Activated naive CD4-positive, alpha-beta T cell treated with anti-CD3 and anti-CD28 coated beads, Interleukin-2, amount 10 ng/mL, durations not matched to agents 7 days and 5 days (primary cell): Measurements from ENCODE around the gene GRAP2.
"Not testable (repeated sequence)": the region's sequence is repeated elsewhere in the genome, so short reads cannot be mapped to it uniquely, and the experiment has no call there.

Source experiments
- CTCF ChIA-PET: fragments of 350-600 bp; sonication (Branson Sonifier 250); formaldehyde crosslinking; loops from one replicate; lab custom pipeline; 2021; ENCODE audit warnings: antibody characterized with exemption; lab: Charles Lee
- DNase-seq: peaks from one replicate; pipeline ENCODE4 v3.0.0-alpha.2; 2020
- H3K27ac Mint-ChIP-seq: one replicate; pipeline ENCODE4 v1.8.0; 2021; ENCODE audit warnings: mild to moderate bottlenecking, moderate library complexity, mixed read lengths
- H3K27me3 Mint-ChIP-seq: one replicate; pipeline ENCODE4 v1.8.0; 2021; ENCODE audit warnings: mild to moderate bottlenecking, mixed read lengths
- H3K36me3 Mint-ChIP-seq: one replicate; pipeline ENCODE4 v1.8.0; 2021; ENCODE audit warnings: mixed read lengths
- H3K4me1 Mint-ChIP-seq: one replicate; pipeline ENCODE4 v1.8.0; 2021; ENCODE audit warnings: mixed read lengths
- H3K4me3 Mint-ChIP-seq: one replicate; pipeline ENCODE4 v1.8.0; 2021; ENCODE audit warnings: mild to moderate bottlenecking, moderate library complexity, mixed read lengths
- H3K9me3 Mint-ChIP-seq: one replicate; pipeline ENCODE4 v1.8.0; 2021; ENCODE audit warnings: mixed read lengths

GRAP2 gene

DNA sequence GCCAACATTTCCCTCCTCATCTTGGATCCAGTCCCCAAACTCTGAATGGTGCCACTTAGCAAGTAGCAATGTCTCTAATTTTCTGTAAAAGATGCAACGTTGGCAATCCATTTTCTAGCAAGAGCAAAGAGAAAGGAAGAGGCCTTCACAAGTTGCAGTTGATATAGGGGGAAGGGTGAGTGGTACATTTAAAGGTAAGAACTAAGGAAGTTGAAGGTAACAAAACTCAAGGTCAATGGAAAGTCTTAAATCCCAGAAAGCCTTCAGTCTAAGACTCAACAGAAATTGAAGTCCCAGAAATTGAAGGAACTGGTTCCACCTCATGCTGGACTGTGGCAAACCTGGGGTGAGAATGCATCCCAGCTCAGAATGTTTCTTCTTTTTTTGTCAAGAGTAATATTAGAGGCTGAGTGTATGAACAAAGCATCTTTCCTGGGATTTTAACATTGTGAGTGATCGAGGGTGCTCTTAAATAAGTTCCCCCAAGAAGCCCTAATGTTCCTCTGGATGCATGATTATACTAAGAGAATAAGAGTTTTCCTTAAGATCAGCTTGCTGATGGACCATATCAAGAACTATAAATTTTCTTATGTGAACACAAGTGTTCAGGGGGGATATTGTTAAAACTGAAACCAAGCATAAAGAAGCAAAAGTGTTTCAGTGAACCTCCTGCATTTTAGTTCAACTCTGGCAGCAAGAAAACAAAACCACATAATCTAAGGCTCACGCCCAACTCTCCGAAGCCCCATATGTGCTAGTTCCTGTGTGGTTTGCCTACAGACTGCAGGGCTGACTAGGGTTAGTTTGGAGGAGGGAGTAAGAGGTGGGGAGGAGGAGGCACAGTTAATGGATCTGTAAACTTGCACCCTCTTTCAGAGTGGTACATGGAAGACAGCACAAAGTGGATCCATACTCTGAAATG is at the start of gene GRAP2:
Gene GRAP2 (plus strand): TSS at position 779 of the 922 bp plus-strand sequence. CDS start 46,023 bp downstream, outside the sequence.
- Mint-ChIP-seq H3K9me3 (no peaks in the 10 kb centered on the region), H3K36me3 (peaks cover 36% of the 10 kb centered on the region), H3K27me3 (no peaks in the 10 kb centered on the region), H3K4me3 (peak within 1 kb of the TSS; percentile 94), H3K27ac (peak within 1 kb of the TSS; percentile 99), H3K4me1 (peaks cover 19% of the 10 kb centered on the region)
- DNase-seq = peak; percentile 85
- CTCF ChIA-PET = interaction anchor here (1.1 kb wide), 2 partner anchors 32 to 68 kb away, joined by 3 to 4 read pairs; no protein-coding TSS in a partner anchor

DNA sequence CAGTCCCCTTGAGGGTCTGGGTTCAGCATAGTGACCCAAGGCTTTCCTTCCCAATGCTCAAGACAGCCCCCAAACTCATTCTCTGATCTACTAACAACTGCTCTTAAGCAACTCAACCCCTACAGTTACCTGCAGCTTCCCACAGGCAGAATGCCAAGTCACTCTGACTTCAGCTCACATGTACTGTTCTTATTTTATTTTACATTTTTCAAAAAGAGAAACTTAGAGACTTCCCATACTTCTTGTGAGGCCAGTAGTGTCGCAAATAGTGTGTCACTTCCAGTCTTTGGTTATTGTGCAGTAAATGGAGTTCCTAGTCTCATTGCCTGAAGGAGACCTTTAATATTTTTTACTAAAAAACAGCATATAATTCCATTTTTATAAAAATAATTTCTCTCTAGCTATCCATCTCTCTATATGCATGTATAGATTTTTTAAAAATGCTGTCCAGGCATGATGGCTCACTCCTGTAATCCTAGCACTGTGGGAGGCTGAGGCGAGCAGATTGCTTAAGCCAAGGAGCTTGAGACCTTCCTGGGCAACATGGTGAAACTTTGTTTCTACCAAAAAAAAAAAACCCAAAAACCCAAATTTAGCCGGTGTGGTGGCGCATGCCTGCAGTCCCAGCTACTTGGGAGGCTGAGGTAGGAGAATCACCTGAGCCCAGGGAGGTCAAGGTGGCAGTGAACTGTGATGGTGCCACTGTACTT is 49.1 kb upstream of the GRAP2 start:
- CTCF ChIA-PET = no interaction called here
- H3K9me3 Mint-ChIP-seq = no peaks in the 10 kb centered on the region
- H3K36me3 Mint-ChIP-seq = no peaks in the 10 kb centered on the region
- no peak overlapping the region for H3K4me3 Mint-ChIP-seq
- H3K27ac Mint-ChIP-seq = no peak overlapping the region
- H3K4me1 Mint-ChIP-seq = no peaks in the 10 kb centered on the region
- no peak for DNase-seq
- H3K27me3 Mint-ChIP-seq = peaks cover 12% of the 10 kb centered on the region

DNA sequence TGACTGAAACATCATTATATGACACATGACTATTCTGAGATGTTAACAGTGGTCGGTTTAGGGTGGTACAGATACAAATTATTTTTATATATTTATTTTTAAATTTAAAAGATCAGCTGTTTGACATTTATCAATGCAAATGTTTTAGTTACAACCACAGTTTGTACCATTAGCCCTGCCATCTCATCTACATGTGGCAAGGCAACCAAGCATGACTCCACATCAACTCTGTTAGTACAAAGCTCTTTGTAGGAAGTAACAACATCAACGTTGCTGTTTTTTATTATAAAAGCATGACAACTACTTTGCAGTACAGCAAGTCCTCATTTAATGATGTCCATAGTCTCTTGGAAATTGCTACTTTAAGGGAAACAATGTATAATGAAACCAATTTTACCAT is 48.1 kb upstream of the GRAP2 start:
- no peak for DNase-seq
- H3K27ac Mint-ChIP-seq = no peak overlapping the region
- H3K9me3 Mint-ChIP-seq = no peaks in the 10 kb centered on the region
- H3K4me3 Mint-ChIP-seq = no peak overlapping the region
- peaks cover 12% of the 10 kb centered on the region for H3K27me3 Mint-ChIP-seq
- H3K4me1 Mint-ChIP-seq = no peaks in the 10 kb centered on the region
- CTCF ChIA-PET = no interaction called here
- no peaks in the 10 kb centered on the region for H3K36me3 Mint-ChIP-seq

DNA sequence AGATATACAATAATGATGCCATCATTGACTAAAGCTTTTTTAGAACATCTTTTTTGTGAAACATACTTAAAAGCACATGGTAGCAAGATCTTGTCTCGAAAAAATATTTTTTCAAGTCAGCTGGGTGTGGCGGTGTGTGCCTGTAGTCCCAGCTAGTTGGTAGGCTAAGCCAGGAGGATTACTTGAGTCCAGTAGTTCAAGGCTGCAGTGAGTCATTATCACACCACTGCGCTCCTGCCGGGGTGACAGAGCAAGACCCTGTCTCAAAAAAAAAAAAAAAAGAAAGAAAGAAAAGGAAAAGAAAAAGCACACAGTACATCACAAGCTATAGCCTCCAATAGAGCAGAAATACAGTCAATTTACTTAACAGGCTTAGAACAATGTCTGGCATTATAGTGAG is 44.3 kb upstream of the GRAP2 start:
- no peaks in the 10 kb centered on the region for H3K9me3 Mint-ChIP-seq
- no peak overlapping the region for H3K4me3 Mint-ChIP-seq
- no peak overlapping the region for H3K27ac Mint-ChIP-seq
- no peak for DNase-seq
- CTCF ChIA-PET = interaction anchor here (1.1 kb wide), 1 partner anchor 12 kb away, joined by 4 read pairs; no protein-coding TSS in a partner anchor
- H3K4me1 Mint-ChIP-seq = peaks cover 18% of the 10 kb centered on the region
- peaks cover 13% of the 10 kb centered on the region for H3K27me3 Mint-ChIP-seq
- no peaks in the 10 kb centered on the region for H3K36me3 Mint-ChIP-seq

DNA sequence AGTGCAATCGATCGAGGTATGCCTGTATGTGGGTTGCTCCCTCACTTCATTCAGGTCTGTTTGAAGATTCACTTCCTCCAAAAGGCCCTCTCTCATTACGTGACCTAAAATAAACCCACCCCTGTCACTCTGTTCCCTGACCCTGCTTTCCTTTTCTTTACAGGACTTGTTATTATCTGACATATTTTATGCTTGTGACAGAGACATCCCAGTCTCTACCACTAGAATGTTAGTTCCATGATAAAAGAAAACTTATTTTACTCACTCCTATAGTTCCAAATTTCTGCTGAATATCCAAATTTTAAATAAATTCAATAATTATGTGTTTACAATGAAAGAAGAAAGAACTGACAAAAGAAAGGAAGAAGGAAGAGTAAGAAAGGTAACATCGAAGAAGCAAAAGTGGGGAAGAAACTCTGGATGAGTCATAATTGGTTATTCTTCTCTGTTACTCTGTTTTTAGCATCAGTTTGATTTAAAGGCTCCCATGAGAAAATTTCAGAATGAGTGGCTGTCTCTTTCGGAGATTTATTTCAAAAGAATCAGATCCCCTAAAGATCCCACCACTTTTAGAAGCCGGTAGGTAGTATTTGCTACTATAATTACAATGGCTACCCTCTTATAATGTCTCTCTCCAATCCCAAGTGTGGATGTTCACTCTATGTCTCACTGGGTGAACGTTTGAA is 40.8 kb upstream of the GRAP2 start:
- no peaks in the 10 kb centered on the region for H3K36me3 Mint-ChIP-seq
- H3K9me3 Mint-ChIP-seq = no peaks in the 10 kb centered on the region
- H3K27me3 Mint-ChIP-seq = peaks cover 15% of the 10 kb centered on the region
- H3K4me3 Mint-ChIP-seq = no peak overlapping the region
- peaks cover 18% of the 10 kb centered on the region for H3K4me1 Mint-ChIP-seq
- peak overlapping the region; percentile 6 for H3K27ac Mint-ChIP-seq
- CTCF ChIA-PET = no interaction called here
- no peak for DNase-seq

DNA sequence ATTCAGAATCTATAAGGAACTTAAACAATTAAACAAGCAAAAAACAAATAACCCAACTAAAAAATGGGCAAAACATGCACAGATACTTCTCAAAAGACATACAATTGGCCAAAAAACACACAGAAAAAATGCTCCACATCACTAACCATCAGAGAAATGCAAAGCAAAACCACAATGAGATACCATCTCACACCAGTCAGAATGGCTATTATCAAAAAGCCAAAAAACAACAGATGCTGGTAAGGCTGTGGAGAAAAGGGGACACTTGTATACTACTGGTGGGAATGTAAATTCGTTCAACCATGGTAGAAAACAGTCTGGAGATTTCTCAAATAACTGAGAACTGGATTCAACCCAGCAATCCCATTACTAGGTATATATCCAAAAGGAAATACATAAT is 32.1 kb upstream of the GRAP2 start:
- Mint-ChIP-seq H3K9me3 (no peaks in the 10 kb centered on the region), H3K36me3 (no peaks in the 10 kb centered on the region), H3K27me3 (peaks cover 4% of the 10 kb centered on the region), H3K4me3 (no peak overlapping the region), H3K27ac (no peak overlapping the region), H3K4me1 (no peaks in the 10 kb centered on the region)
- DNase-seq = no peak
- CTCF ChIA-PET = no interaction called here

DNA sequence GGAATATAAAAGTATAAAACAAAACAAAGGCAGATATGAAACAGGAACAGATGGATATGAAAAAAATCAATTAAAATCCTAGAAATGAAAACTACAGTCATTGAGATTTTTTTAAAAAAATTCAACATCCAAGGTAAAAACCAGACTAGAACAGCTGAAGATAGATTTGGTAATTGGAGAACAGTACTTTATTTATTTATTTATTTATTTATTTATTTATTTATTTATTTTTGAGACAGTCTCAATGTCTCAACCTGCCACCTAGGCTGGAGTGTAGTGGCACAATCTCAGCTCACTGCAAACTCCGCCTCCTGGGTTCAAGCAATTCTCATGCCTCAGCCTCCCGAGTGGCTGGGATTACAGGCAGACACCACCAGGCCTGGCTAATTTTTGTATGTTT is 31.1 kb upstream of the GRAP2 start:
- H3K27me3 Mint-ChIP-seq, H3K4me3 Mint-ChIP-seq, H3K9me3 Mint-ChIP-seq, H3K27ac Mint-ChIP-seq, CTCF ChIA-PET, H3K4me1 Mint-ChIP-seq, H3K36me3 Mint-ChIP-seq, DNase-seq: not testable (repeated sequence)

DNA sequence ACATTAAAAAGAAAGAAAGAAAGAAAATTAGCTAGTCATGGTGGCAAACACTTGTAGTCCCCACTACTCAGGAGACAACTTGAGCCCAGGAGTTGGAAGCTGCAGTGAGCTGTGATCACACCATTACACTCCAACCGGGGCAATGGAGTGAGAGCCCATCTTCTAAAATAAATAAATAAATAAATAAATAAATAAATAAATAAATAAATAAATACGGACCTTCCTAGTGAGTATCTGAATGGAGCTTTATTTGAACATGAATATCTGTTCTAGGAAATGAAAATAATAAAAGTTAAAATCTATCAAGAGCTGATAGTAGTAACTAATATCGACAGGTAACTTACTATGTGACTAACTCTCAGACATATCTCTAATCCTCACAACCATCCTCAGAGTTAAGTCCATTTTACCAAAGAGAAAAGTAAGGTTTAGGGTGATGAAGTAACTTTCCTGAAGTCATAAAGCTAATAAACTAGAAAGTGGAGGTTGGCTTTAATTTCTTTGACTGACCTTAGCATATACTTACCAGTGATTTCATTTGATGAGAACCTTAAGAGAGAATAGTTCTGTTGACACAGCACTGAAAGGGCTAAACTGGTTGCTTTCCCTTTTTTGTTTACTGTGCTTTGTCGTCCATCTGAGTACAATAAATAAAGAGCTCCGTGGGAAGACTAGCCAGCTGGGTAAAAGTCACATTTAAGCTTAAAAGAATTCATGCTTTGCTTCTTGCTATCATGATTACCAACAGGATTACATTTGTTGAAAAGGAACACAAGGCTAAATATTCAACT is 29.7 kb upstream of the GRAP2 start:
- no peak overlapping the region for H3K27ac Mint-ChIP-seq
- peaks cover 4% of the 10 kb centered on the region for H3K27me3 Mint-ChIP-seq
- no peaks in the 10 kb centered on the region for H3K4me1 Mint-ChIP-seq

DNA sequence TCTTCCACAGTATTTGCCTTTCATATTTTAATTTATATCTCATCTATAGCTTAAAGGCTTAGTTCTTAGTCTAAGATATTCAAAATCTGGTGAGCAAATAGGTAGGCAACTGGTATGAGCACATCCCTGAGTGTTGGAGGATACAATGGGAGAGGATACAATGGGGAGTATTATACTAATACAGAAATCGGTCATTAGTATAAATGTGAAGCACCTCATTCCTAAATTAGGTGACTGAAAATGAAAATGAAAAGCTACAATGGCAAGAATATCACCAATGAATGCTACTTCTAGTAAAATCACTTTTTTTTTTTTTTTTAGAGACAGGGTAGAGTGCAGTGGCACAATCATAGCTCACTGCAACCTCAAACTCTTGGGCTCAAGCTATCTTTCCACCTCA is 28.3 kb upstream of the GRAP2 start:
- Mint-ChIP-seq H3K4me3 (no peak overlapping the region), H3K9me3 (no peaks in the 10 kb centered on the region), H3K36me3 (no peaks in the 10 kb centered on the region), H3K27ac (no peak overlapping the region), H3K27me3 (peaks cover 7% of the 10 kb centered on the region), H3K4me1 (no peaks in the 10 kb centered on the region)
- CTCF ChIA-PET = no interaction called here
- DNase-seq = no peak

More for the DNA sequence above, 29.7 kb upstream of the GRAP2 start:
- Mint-ChIP-seq H3K36me3 (no peaks in the 10 kb centered on the region), H3K4me3 (no peak overlapping the region), H3K9me3 (no peaks in the 10 kb centered on the region)
- DNase-seq = no peak
- CTCF ChIA-PET = interaction anchor here (0.7 to 1.2 kb wide), 2 partner anchors 154 to 165 kb away, joined by 3 read pairs; no protein-coding TSS in a partner anchor

DNA sequence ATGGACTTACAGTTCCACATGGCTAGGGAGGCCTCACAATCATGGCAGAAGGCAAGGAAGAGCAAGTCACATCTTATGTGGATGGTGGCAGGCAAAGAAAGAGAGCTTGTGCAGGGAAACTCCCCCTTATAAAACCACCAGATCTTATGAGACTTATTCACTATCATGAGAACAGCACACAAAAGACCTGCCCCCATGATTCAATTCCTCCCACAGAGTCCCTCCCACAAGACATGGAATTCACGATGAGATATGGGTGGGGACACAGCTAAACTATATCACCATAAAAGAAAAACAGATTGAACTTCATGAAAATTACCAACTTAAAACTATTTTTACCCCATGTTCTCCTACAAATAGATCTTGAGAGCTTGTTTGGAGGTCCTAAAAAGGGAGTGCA is 26.9 kb upstream of the GRAP2 start:
- H3K36me3 Mint-ChIP-seq = no peaks in the 10 kb centered on the region
- no peak overlapping the region for H3K4me3 Mint-ChIP-seq
- no peak for DNase-seq

DNA sequence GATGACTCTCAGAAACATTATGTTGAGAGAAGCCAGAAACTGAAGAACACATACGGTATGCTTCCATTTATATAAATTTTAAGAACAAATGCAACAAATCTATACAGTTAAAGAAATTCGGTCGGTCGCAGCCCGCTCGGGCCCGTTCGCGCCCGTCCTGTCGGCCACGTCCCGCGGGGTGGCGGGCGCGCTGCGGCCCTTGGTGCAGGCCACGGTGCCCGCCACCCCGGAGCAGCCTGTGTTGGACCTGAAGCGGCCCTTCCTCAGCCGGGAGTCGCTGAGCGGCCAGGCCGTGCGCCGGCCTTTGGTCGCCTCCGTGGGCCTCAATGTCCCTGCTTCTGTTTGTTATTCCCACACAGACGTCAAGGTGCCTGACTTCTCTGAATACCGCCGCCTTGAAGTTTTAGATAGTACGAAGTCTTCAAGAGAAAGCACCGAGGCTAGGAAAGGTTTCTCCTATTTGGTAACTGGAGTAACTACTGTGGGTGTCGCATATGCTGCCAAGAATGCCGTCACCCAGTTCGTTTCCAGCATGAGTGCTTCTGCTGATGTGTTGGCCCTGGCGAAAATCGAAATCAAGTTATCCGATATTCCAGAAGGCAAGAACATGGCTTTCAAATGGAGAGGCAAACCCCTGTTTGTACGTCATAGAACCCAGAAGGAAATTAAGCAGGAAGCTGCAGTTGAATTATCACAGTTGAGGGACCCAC is 25.6 kb upstream of the GRAP2 start:
- H3K27ac Mint-ChIP-seq, H3K27me3 Mint-ChIP-seq, DNase-seq, H3K4me3 Mint-ChIP-seq, H3K36me3 Mint-ChIP-seq, CTCF ChIA-PET, H3K9me3 Mint-ChIP-seq, H3K4me1 Mint-ChIP-seq: not testable (repeated sequence)

More for the DNA sequence above, 26.9 kb upstream of the GRAP2 start:
- Mint-ChIP-seq H3K9me3 (no peaks in the 10 kb centered on the region), H3K4me1 (peaks cover 3% of the 10 kb centered on the region), H3K27ac (no peak overlapping the region), H3K27me3 (peaks cover 5% of the 10 kb centered on the region)
- CTCF ChIA-PET = no interaction called here

DNA sequence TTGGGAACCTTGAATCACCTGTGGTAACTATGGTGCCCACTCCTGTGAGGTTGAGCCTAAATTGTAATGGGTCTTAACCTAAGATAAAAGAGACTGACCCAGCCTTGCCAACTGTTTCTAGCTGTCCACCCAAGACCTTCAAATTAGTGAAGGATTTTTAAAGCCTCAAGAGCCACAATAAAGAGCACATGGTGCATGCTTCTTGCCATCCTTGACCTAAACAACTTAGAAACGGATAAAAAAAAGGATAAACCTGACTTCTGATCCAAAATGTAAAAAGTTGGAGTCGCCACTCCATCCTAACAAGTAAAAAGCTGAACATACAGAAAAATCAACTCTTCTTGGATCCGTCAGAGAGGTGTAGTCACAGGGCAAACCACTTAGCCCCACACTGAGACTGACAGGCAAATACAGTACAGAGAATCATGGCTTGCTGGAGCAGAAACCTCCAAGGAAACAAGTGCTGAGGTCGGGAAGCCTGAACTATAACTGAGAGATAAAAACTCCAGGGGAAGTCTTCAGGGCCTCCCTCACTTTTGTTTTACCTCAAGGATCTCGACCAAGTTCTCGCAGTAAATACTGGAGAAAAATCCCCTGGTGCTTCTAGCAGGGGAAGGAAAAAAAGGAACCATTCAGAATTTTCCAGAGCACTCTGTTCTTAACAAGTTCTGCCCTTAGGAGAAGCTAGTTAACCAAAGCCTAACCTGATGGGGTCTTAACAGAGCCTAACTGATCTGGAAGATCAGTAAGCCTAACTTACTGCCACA is 23.6 kb upstream of the GRAP2 start:
- Mint-ChIP-seq H3K4me1 (peaks cover 3% of the 10 kb centered on the region), H3K4me3 (no peak overlapping the region), H3K9me3 (no peaks in the 10 kb centered on the region), H3K36me3 (no peaks in the 10 kb centered on the region), H3K27me3 (peaks cover 5% of the 10 kb centered on the region), H3K27ac (no peak overlapping the region)
- DNase-seq = no peak
- CTCF ChIA-PET = no interaction called here
